HEK293 (cell line): ENCODE measurements around the gene RPS6KA3.

Source experiments
- REPIN1 ChIP-seq: fragments of 450-650 bp; formaldehyde crosslinking; IDR thresholded peaks from 2 replicates; pipeline ENCODE4 v1.5.1; 2017; ENCODE audit warnings: missing biosample characterization, missing genetic modification characterization, low read depth
- YY1 ChIP-seq: fragments of 450-650 bp; formaldehyde crosslinking; IDR thresholded peaks from 2 replicates; pipeline ENCODE4 v1.5.1; 2018; ENCODE audit warnings: missing biosample characterization, missing genetic modification characterization
- ZBTB1 ChIP-seq: fragments of 450-650 bp; formaldehyde crosslinking; IDR thresholded peaks from 2 replicates; pipeline ENCODE4 v1.5.1; 2016; ENCODE audit warnings: missing biosample characterization, missing genetic modification characterization
- ZFP41 ChIP-seq: fragments of 450-650 bp; formaldehyde crosslinking; IDR thresholded peaks from 2 replicates; pipeline ENCODE4 v1.5.1; 2016; ENCODE audit warnings: missing biosample characterization, missing genetic modification characterization, borderline replicate concordance
- ZNF398 ChIP-seq: fragments of 450-650 bp; formaldehyde crosslinking; IDR thresholded peaks from 2 replicates; pipeline ENCODE4 v1.5.1; 2017; ENCODE audit warnings: missing biosample characterization, missing genetic modification characterization
- ZNF704 ChIP-seq: fragments of 450-650 bp; formaldehyde crosslinking; IDR thresholded peaks from 2 replicates; pipeline ENCODE4 v1.5.1; 2016; ENCODE audit warnings: missing biosample characterization, missing genetic modification characterization
- ZNF76 ChIP-seq: fragments of 450-650 bp; formaldehyde crosslinking; IDR thresholded peaks from 2 replicates; pipeline ENCODE4; 2016; ENCODE audit warnings: low read depth, missing biosample characterization, missing genetic modification characterization, borderline replicate concordance
- ZSCAN18 ChIP-seq: fragments of 450-650 bp; formaldehyde crosslinking; IDR thresholded peaks from 2 replicates; pipeline ENCODE4 v1.5.1; 2016; ENCODE audit warnings: missing biosample characterization, missing genetic modification characterization

DNA sequence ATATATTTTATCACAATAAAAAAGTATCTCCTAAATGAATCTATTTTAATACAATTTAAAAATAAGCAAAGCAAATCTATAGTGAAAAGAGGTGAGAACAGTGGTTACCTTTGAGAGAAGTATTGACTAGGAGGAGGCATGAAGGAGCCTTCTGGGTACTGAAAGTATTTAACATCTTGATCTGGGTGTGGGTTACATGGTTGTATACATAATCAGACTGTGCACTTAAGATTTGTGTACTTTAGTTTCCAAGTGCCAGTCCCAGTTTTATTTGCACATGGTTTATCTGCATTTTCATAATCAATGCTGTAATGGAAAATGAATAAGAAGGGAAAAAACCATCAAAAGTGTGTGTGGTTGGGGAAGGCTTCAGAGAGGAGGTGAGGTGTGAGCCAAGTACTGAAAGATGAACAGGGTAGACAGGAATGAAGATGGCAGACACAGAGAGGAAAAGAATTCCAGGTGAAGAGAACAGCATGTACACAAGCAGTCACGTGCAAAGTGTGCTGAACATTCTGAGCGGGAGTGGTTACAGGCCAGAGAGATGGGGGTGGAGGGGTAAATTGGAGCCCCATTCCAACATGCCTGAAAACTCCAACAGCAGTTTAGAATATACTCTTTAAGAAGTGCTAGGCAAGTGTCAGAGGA lies 164.7 kb downstream of the RPS6KA3 start:
- no peak for TF ChIP-seq ZBTB1 (tag by site-specific recombination)
- TF ChIP-seq ZNF76, result no peak
- no peak for TF ChIP-seq REPIN1
- no peak for TF ChIP-seq ZNF398
- TF ChIP-seq ZSCAN18 (tag by site-specific recombination), result no peak
- TF ChIP-seq ZNF704 (tag by site-specific recombination), result no peak
- no peak for TF ChIP-seq ZFP41 (tag by site-specific recombination)
- no peak for TF ChIP-seq YY1
